Epithelial cell of esophagus (primary cell): Measurements from ENCODE around the gene RNU7-1.
"Not testable (repeated sequence)": the region's sequence is repeated elsewhere in the genome, so short reads cannot be mapped to it uniquely, and the experiment has no call there.

ENCODE experiments used
- DNase-seq: peaks from one replicate; pipeline ENCODE4 v3.0.0; 2010; ENCODE audit warnings: low read depth
- H3K4me3 ChIP-seq: 2 replicates; pipeline ENCODE4 v1.5.1; 2011; ENCODE audit warnings: mild to moderate bottlenecking, low read length, control low read depth
- CTCF ChIP-seq: IDR thresholded peaks from 2 replicates; pipeline ENCODE4 v1.5.1; 2011; ENCODE audit warnings: low read depth, mild to moderate bottlenecking, low read length, control low read depth, inconsistent platforms; ENCODE audit not compliant: insufficient read depth; ENCODE audit errors: missing control alignments

RNU7-1 gene

GRCh38 chr12:6903722-6904121 is 39.9 kb upstream of the RNU7-1 start:
- H3K4me3 ChIP-seq, result no peak overlapping the region
- no peak for DNase-seq
- no peak for TF ChIP-seq CTCF

- DNase-seq, result peak; percentile 97
- H3K4me3 ChIP-seq, result peak within 1 kb of the TSS; percentile 79
- TF ChIP-seq CTCF, result no peak
These were observed 39.0 kb upstream of the RNU7-1 start, which contains the start of gene LRRC23 for GRCh38 chr12:6904280-6905276. TSS of gene LRRC23 (plus strand) at chr12:6904822. CDS start at chr12:6905634, 812 bp downstream.

- H3K4me3 ChIP-seq, result peak overlapping the region; percentile 79
- no peak for DNase-seq
- no peak for TF ChIP-seq CTCF
These were observed 38.1 kb upstream of the RNU7-1 start for GRCh38 chr12:6905414-6906040.

GRCh38 chr12:6908141-6908540 is 35.5 kb upstream of the RNU7-1 start:
- H3K4me3 ChIP-seq, DNase-seq: not testable (repeated sequence)

- no peak overlapping the region for H3K4me3 ChIP-seq
- no peak for DNase-seq
- no peak for TF ChIP-seq CTCF
These were observed 34.0 kb upstream of the RNU7-1 start for GRCh38 chr12:6909421-6910145.

- no peak for TF ChIP-seq CTCF
- H3K4me3 ChIP-seq, result no peak overlapping the region
- no peak for DNase-seq
These were observed 31.3 kb upstream of the RNU7-1 start for GRCh38 chr12:6912164-6912935.
